ENCODE data around the gene FOXP1. TPM values are rescaled to one million over a fixed set of nuclear protein-coding genes. Genes with fewer than 3 reads are reported as not detected.

Gene FOXP1
- total and polyA plus RNA-seq, 9 of the 15 experiments (the other 6 are each of a cell fraction or from before 2014, with no cell fraction given), result 7.7 to 34.5 (median 13.7) TPM

DNA sequence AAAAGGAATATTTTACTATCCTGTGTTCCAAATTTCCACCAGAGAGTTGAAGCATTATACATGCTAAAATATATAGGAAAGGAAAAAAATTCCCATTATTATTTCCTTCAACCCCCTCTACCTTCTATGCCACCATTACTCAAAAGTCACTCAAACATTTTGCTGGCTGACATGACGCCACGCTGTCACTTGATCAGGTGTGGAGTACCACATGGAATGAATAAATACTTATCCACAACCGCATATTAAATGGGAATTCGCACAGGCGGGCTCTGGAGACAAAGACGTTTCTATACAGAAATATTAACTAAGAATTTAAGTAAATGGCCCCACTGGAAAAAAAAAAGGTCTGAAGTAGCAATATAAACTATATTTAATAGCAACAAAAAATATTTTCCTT is 266.4 kb downstream of the FOXP1 start:
- H4K20me1 ChIP-seq (replicated peaks; ENCODE audit: control insufficient read depth, insufficient read depth, low read length), result no peaks in the 10 kb centered on the region
- H3K27me3 ChIP-seq (ENCODE audit: control insufficient read depth in 2 of 2, insufficient read depth in 2 of 2, low read length in 2 of 2), result no peaks in the 10 kb centered on the region
- in situ Hi-C loops (cut with MboI) (no loop called here), intact Hi-C loops (cut with micrococcal nuclease) (no loop called here)
- 90% methylated on average over 6 of the region's 6 CpGs for WGBS (ENCODE audit: insufficient coverage, low coverage, missing lambda C conversion rate)
- DNase-seq (ENCODE audit: extremely low read depth in 1 of 4, low spot score in 3 of 4), result no peak
- H3K36me3 ChIP-seq (ENCODE audit: control insufficient read depth, insufficient read depth, low read length), result no peaks in the 10 kb centered on the region
- H3K4me2 ChIP-seq (ENCODE audit: insufficient read depth, low read length), result no peak overlapping the region
- CTCF ChIA-PET (ENCODE audit: low intra/inter-chr PET ratio), result no interaction called here
- TF ChIP-seq ELF2 (CRISPR knock-in tag; IDR thresholded peaks at IDR 0.05), result no peak
- TF ChIP-seq, protein P1, sequence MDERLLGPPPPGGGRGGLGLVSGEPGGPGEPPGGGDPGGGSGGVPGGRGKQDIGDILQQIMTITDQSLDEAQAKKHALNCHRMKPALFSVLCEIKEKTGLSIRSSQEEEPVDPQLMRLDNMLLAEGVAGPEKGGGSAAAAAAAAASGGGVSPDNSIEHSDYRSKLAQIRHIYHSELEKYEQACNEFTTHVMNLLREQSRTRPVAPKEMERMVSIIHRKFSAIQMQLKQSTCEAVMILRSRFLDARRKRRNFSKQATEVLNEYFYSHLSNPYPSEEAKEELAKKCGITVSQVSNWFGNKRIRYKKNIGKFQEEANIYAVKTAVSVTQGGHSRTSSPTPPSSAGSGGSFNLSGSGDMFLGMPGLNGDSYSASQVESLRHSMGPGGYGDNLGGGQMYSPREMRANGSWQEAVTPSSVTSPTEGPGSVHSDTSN (CRISPR knock-in tag; IDR thresholded peaks at IDR 0.05; ENCODE audit: low read depth), result no peak
- TF ChIP-seq, protein P1 (tag; conservative IDR thresholded peaks at IDR 0.05; ENCODE audit: low read depth), result no peak
- H3K4me1 ChIP-seq (replicated peaks in 1 of 2; ENCODE audit: control insufficient read depth in 2 of 2, insufficient read depth in 2 of 2, low read length in 2 of 2), result no peaks in the 10 kb centered on the region
- no peak overlapping the region for H3K9ac ChIP-seq (ENCODE audit: insufficient read depth in 1 of 2, low read depth in 2 of 2, low read length in 2 of 2)
- POLR2A ChIA-PET, result interaction anchor here (0.6 kb wide), 1 partner anchor 110 kb away, joined by 3 read pairs; no protein-coding TSS in a partner anchor
- H2AFZ ChIP-seq (ENCODE audit: low read depth, low read length), result no peak overlapping the region
- no TSS peak for BruUV-seq (replicated peaks)
- no peak overlapping the region for H3K4me3 ChIP-seq
- no peak overlapping the region for H3K27ac ChIP-seq (ENCODE audit: extremely low read depth, low read depth, low read length)
- H3K9me1 ChIP-seq (ENCODE audit: control insufficient read depth, insufficient read depth, low read length), result no peaks in the 10 kb centered on the region
- ATAC-seq, result no peak
- H3K9me3 ChIP-seq (replicated peaks; ENCODE audit: control insufficient read depth, insufficient read depth, low read depth, low read length), result no peaks in the 10 kb centered on the region
- no peak for FAIRE-seq
- H3K79me2 ChIP-seq (ENCODE audit: control insufficient read depth, insufficient read depth, low read length), result no peaks in the 10 kb centered on the region
